Panc1 (cell line): ENCODE data around the gene TREX2. TPM values are rescaled to one million over a fixed set of nuclear protein-coding genes. Genes with fewer than 3 reads are reported as not detected.

Experiments
- ATAC-seq: fragments of 200-7000 bp; cut with Tn5 transposase; 2 replicates; pipeline ENCODE4 v1.9.1; 2020; ENCODE audit warnings: mild to moderate bottlenecking, moderate library complexity
- BruUV-seq: library from RNA; stranded (reverse); fragments of 400-500 nt; replicated peaks from 2 replicates; lab custom pipeline; 2021; lab: Mats Ljungman, UMichigan
- CTCF ChIA-PET: fragments of 300-600 bp; sonication (Branson Sonifier 250); formaldehyde crosslinking; loops from one replicate; lab custom pipeline; 2022; ENCODE audit warnings: antibody characterized with exemption; lab: Charles Lee
- POLR2A ChIA-PET: fragments of 300-600 bp; sonication (Branson Sonifier 250); formaldehyde crosslinking; loops from one replicate; lab custom pipeline; 2022; ENCODE audit warnings: antibody characterized with exemption; lab: Charles Lee
- DNase-seq: peaks from one replicate; pipeline ENCODE4 v3.0.0-alpha.2; 2010; ENCODE audit warnings: low read depth, low spot score
- H3K27ac ChIP-seq: 2 replicates; pipeline ENCODE4 v1.5.1; 2011; ENCODE audit warnings: mild to moderate bottlenecking, low read length, inconsistent platforms
- H3K27me3 ChIP-seq: fragments of 200-500 bp; sonication (Bioruptor generic); 2 replicates; pipeline ENCODE4 v1.6.0; 2014; ENCODE audit warnings: low read length, inconsistent platforms; ENCODE audit not compliant: control insufficient read depth, insufficient read depth
- H3K36me3 ChIP-seq: fragments of 200-500 bp; sonication (Bioruptor generic); 2 replicates; pipeline ENCODE4 v1.5.1; 2014; ENCODE audit warnings: inconsistent platforms, mild to moderate bottlenecking, low read length, moderate library complexity; ENCODE audit not compliant: control insufficient read depth, insufficient read depth
- H3K4me1 ChIP-seq: 2 replicates; pipeline ENCODE4 v1.5.1; 2011; ENCODE audit warnings: inconsistent platforms, mild to moderate bottlenecking, low read length, moderate library complexity; ENCODE audit not compliant: control insufficient read depth, insufficient read depth
- H3K4me3 ChIP-seq, 2 experiments: 2 replicates each; pipeline ENCODE4 v1.5.1; 2011 to 2012; ENCODE audit warnings: low read depth in 2 of 2, low read length in 2 of 2, mild to moderate bottlenecking in 2 of 2, inconsistent platforms in 1 of 2, moderate library complexity in 1 of 2
- H3K9me3 ChIP-seq: fragments of 200-500 bp; sonication (Bioruptor generic); 2 replicates; pipeline ENCODE4 v1.5.1; 2014; ENCODE audit warnings: low read depth, mild to moderate bottlenecking, inconsistent platforms, low read length, moderate library complexity; ENCODE audit not compliant: control insufficient read depth, insufficient read depth
- CTCF ChIP-seq: fragments of 450-650 bp; IDR thresholded peaks from 2 replicates; pipeline ENCODE4 v1.5.1; 2017; ENCODE audit warnings: mild to moderate bottlenecking
- POLR2AphosphoS5 ChIP-seq: IDR thresholded peaks from 2 replicates; pipeline ENCODE4 v1.6.1; 2012; ENCODE audit warnings: mild to moderate bottlenecking, low read depth, low read length, moderate library complexity
- REST ChIP-seq, 2 experiments: IDR thresholded peaks; 2 replicates each; pipeline ENCODE4 v1.6.1; 2011 to 2012; ENCODE audit warnings: low read depth in 2 of 2, control low read depth in 1 of 2, low read length in 1 of 2, mild to moderate bottlenecking in 1 of 2, moderate library complexity in 1 of 2; ENCODE audit not compliant: insufficient read depth in 1 of 2
- SIN3A ChIP-seq: IDR thresholded peaks from 2 replicates; pipeline ENCODE4 v1.6.1; 2012; ENCODE audit warnings: low read depth, mild to moderate bottlenecking, low read length, moderate library complexity, borderline replicate concordance; ENCODE audit not compliant: insufficient read depth
- TCF7L2 ChIP-seq: IDR thresholded peaks from 2 replicates; pipeline ENCODE4 v1.6.1; 2011; ENCODE audit warnings: mild to moderate bottlenecking, low read depth, low read length, inconsistent platforms
- in situ Hi-C: cut with HindIII; loops from 2 replicates; pipeline ENCODE4 v1.10.0; 2016; ENCODE audit warnings: low sequenced_read_pairs, low pct_unique_long_range_greater_than_20kb
- intact Hi-C: fragments of 100-400 bp; cut with micrococcal nuclease; formaldehyde crosslinking; loops from one replicate; pipeline ENCODE4 v1.10.0; 2022; ENCODE audit not compliant: unreplicated experiment
- total RNA-seq: library from RNA; stranded (reverse); gene quantifications from one replicate; pipeline ENCODE4 v1.2.1, GENCODE V29; 2021; ENCODE audit not compliant: unreplicated experiment

TREX2 gene
- total RNA-seq, 1 experiment from 2014 or later, result 2.4 TPM

GRCh38 chrX:153417637-153418036 lies 28.2 kb downstream of the TREX2 start:
- in situ Hi-C loops, result no loop called here

GRCh38 chrX:153416781-153417450 lies 28.9 kb downstream of the TREX2 start:
- no peaks in the 10 kb centered on the region for H3K36me3 ChIP-seq
- ChIA-PET CTCF (no interaction called here), POLR2A (no interaction called here)
- H3K9me3 ChIP-seq, result no peaks in the 10 kb centered on the region
- no peak overlapping the region for H3K4me3 ChIP-seq
- H3K27me3 ChIP-seq, result no peaks in the 10 kb centered on the region; the same call in 1 of the 2 replicates
- DNase-seq (no peak), ATAC-seq (no peak)
- TF ChIP-seq CTCF, result no peak
- TF ChIP-seq REST (IDR thresholded peaks at IDR 0.05; ENCODE audit: insufficient read depth in 1 of 2, low read depth in 2 of 2, low read length in 1 of 2), result no peak
- TF ChIP-seq POLR2AphosphoS5, result no peak
- no peak for TF ChIP-seq TCF7L2
- TF ChIP-seq SIN3A, result no peak
- in situ Hi-C loops (no loop called here), intact Hi-C loops (no loop called here)
- no peak overlapping the region for H3K27ac ChIP-seq
- no TSS peak for BruUV-seq
- no peaks in the 10 kb centered on the region for H3K4me1 ChIP-seq

More at GRCh38 chrX:153417637-153418036, 28.2 kb downstream of the TREX2 start:
- Histone ChIP-seq H3K27ac (no peak overlapping the region), H3K36me3 (no peaks in the 10 kb centered on the region), H3K9me3 (no peaks in the 10 kb centered on the region), H3K4me3 (no peak overlapping the region), H3K4me1 (no peaks in the 10 kb centered on the region), H3K27me3 (no peaks in the 10 kb centered on the region; the same call in 1 of the 2 replicates)
- ChIA-PET POLR2A (no interaction called here), CTCF (no interaction called here)
- intact Hi-C loops, result no loop called here
- no peak for DNase-seq
- no peak for ATAC-seq
- TF ChIP-seq CTCF, result no peak
- no peak for TF ChIP-seq TCF7L2
- no peak for TF ChIP-seq REST (IDR thresholded peaks at IDR 0.05; ENCODE audit: insufficient read depth in 1 of 2, low read depth in 2 of 2, low read length in 1 of 2)
- TF ChIP-seq SIN3A, result no peak
- TF ChIP-seq POLR2AphosphoS5, result no peak
- no TSS peak for BruUV-seq
